GM23248 (cell line): ENCODE measurements around the gene ARHGAP8.

Source experiments
- EZH2 ChIP-seq: fragments of 200-600 bp; sonication (generic); IDR thresholded peaks from 2 replicates; pipeline ENCODE4 v1.6.1; 2018; ENCODE audit warnings: antibody characterized with exemption, mild to moderate bottlenecking; ENCODE audit not compliant: insufficient read depth, poor library complexity, severe bottlenecking
- EZH2phosphoT487 ChIP-seq: fragments of 200-600 bp; sonication (generic); IDR thresholded peaks from 2 replicates; pipeline ENCODE4 v1.6.1; 2018; ENCODE audit warnings: antibody characterized with exemption, moderate library complexity, mild to moderate bottlenecking, low read depth; ENCODE audit not compliant: insufficient read depth

- TF ChIP-seq EZH2 (no peak), EZH2phosphoT487 (no peak)
Observed at GRCh38 chr22:44761025-44761424, 8.7 kb downstream of the ARHGAP8 start.
